MCF 10A (cell line): Measurements from ENCODE around the gene ZNF862. TPM values are rescaled to one million over a fixed set of nuclear protein-coding genes. Genes with fewer than 3 reads are reported as not detected.

Experiments used
- BruUV-seq: library from RNA; stranded (reverse); fragments of 400-500 nt; replicated peaks from 2 replicates; lab custom pipeline; 2021; lab: Mats Ljungman, UMichigan
- CTCF ChIA-PET: fragments of 300-600 bp; sonication (Branson Sonifier 250); formaldehyde crosslinking; extraction: SDS; loops from one replicate; lab custom pipeline; 2021; ENCODE audit warnings: antibody characterized with exemption, inconsistent platforms; lab: Yijun Ruan, JAX
- POLR2A ChIA-PET: fragments of 300-600, 350-650 bp; sonication (Branson Sonifier 250); formaldehyde crosslinking; extraction: SDS; loops from one replicate; lab custom pipeline; 2020; ENCODE audit warnings: antibody characterized with exemption, inconsistent platforms; lab: Yijun Ruan, JAX
- DNase-seq: peaks from one replicate; pipeline ENCODE4 v3.0.0-alpha.2; 2018; ENCODE audit not compliant: unreplicated experiment
- H3K27ac Mint-ChIP-seq: one replicate; pipeline ENCODE4 v1.8.0; 2022; ENCODE audit warnings: mild to moderate bottlenecking, low read depth, mixed read lengths; ENCODE audit not compliant: unreplicated experiment
- H3K27me3 Mint-ChIP-seq: one replicate; pipeline ENCODE4 v1.8.0; 2022; ENCODE audit warnings: mixed read lengths; ENCODE audit not compliant: insufficient read depth, unreplicated experiment
- H3K36me3 Mint-ChIP-seq: one replicate; pipeline ENCODE4 v1.8.0; 2022; ENCODE audit warnings: mild to moderate bottlenecking, moderate library complexity, mixed read lengths; ENCODE audit not compliant: insufficient read depth, unreplicated experiment
- H3K4me1 Mint-ChIP-seq: one replicate; pipeline ENCODE4 v1.8.0; 2022; ENCODE audit warnings: mixed read lengths; ENCODE audit not compliant: insufficient read depth, unreplicated experiment
- H3K4me3 Mint-ChIP-seq: one replicate; pipeline ENCODE4 v1.8.0; 2022; ENCODE audit warnings: mild to moderate bottlenecking, moderate library complexity, mixed read lengths; ENCODE audit not compliant: unreplicated experiment
- H3K9me3 Mint-ChIP-seq: one replicate; pipeline ENCODE4 v1.8.0; 2022; ENCODE audit warnings: mixed read lengths; ENCODE audit not compliant: unreplicated experiment
- CTCF ChIP-seq: fragments of 200-600 bp; IDR thresholded peaks from one replicate; pipeline ENCODE4 v1.8.0; 2022; ENCODE audit warnings: antibody characterized with exemption, mild to moderate bottlenecking; ENCODE audit not compliant: unreplicated experiment
- intact Hi-C: fragments of 100-400 bp; cut with micrococcal nuclease; formaldehyde crosslinking; loops from 2 replicates; pipeline ENCODE4 v1.14.1; 2022
- total RNA-seq: library from RNA; stranded (reverse); gene quantifications from 2 replicates; pipeline ENCODE4 v1.2.3, GENCODE V29; 2022

ZNF862 gene
- total RNA-seq, 1 experiment from 2014 or later = 17.4 TPM

GRCh38 chr7:149818536-149818840, 19.7 kb upstream of the ZNF862 start:
- Mint-ChIP-seq H3K36me3 (no peaks in the 10 kb centered on the region), H3K27me3 (no peaks in the 10 kb centered on the region), H3K4me3 (no peak overlapping the region), H3K27ac (no peak overlapping the region), H3K4me1 (no peaks in the 10 kb centered on the region), H3K9me3 (no peaks in the 10 kb centered on the region)
- CTCF ChIA-PET = interaction anchor here (1.1 kb wide), 1 partner anchor 10 kb away, joined by 5 read pairs; no protein-coding TSS in a partner anchor
- intact Hi-C loops = no loop called here
- no peak for DNase-seq
- no TSS peak for BruUV-seq
- TF ChIP-seq CTCF = no peak
- POLR2A ChIA-PET = no interaction called here

GRCh38 chr7:149819141-149819960, 18.8 kb upstream of the ZNF862 start:
- CTCF ChIA-PET = interaction anchor here (0.9 to 2.6 kb wide), 2 partner anchors 10 to 12 kb away, joined by 3 to 12 read pairs; no protein-coding TSS in a partner anchor
- H3K4me1 Mint-ChIP-seq = no peaks in the 10 kb centered on the region
- TF ChIP-seq CTCF = no peak
- H3K27me3 Mint-ChIP-seq = no peaks in the 10 kb centered on the region
- H3K4me3 Mint-ChIP-seq = no peak overlapping the region
- H3K9me3 Mint-ChIP-seq = no peaks in the 10 kb centered on the region
- H3K36me3 Mint-ChIP-seq = no peaks in the 10 kb centered on the region
- intact Hi-C loops = no loop called here
- no peak for DNase-seq
- POLR2A ChIA-PET = no interaction called here
- H3K27ac Mint-ChIP-seq = no peak overlapping the region
- no TSS peak for BruUV-seq

- no peak for DNase-seq
- H3K9me3 Mint-ChIP-seq = no peaks in the 10 kb centered on the region
- H3K36me3 Mint-ChIP-seq = no peaks in the 10 kb centered on the region
- POLR2A ChIA-PET = no interaction called here
- CTCF ChIA-PET = interaction anchor here (0.6 to 2.6 kb wide), 3 partner anchors 11 to 32 kb away, joined by 3 to 12 read pairs (median 3); no protein-coding TSS in a partner anchor
- no peaks in the 10 kb centered on the region for H3K4me1 Mint-ChIP-seq
- H3K27me3 Mint-ChIP-seq = no peaks in the 10 kb centered on the region
- BruUV-seq = no TSS peak
- H3K4me3 Mint-ChIP-seq = no peak overlapping the region
- TF ChIP-seq CTCF = no peak
- no peak overlapping the region for H3K27ac Mint-ChIP-seq
- intact Hi-C loops = no loop called here
Observed at GRCh38 chr7:149819961-149820340, 18.2 kb upstream of the ZNF862 start.

GRCh38 chr7:149820622-149821190, 17.5 kb upstream of the ZNF862 start:
- H3K4me1 Mint-ChIP-seq = no peaks in the 10 kb centered on the region
- POLR2A ChIA-PET = no interaction called here

More at GRCh38 chr7:149820622-149821190, 17.5 kb upstream of the ZNF862 start:
- DNase-seq = no peak
- TF ChIP-seq CTCF = no peak
- Mint-ChIP-seq H3K27me3 (no peaks in the 10 kb centered on the region), H3K4me3 (no peak overlapping the region), H3K9me3 (no peaks in the 10 kb centered on the region), H3K27ac (no peak overlapping the region), H3K36me3 (no peaks in the 10 kb centered on the region)
- intact Hi-C loops = no loop called here
- no TSS peak for BruUV-seq
- CTCF ChIA-PET = interaction anchor here (0.6 to 2.6 kb wide), 3 partner anchors 11 to 33 kb away, joined by 3 to 12 read pairs (median 3); no protein-coding TSS in a partner anchor
